AG04450 (cell line): ENCODE results near the gene AMFR. TPM values are rescaled to one million over a fixed set of nuclear protein-coding genes. Genes with fewer than 3 reads are reported as not detected.

Source experiments
- CTCF ChIA-PET: fragments of 300-600, 350-600 bp; formaldehyde crosslinking; extraction: SDS; loops from one replicate; lab custom pipeline; 2022; ENCODE audit warnings: antibody characterized with exemption, inconsistent platforms; lab: Charles Lee
- POLR2A ChIA-PET: fragments of 350-600 bp; formaldehyde crosslinking; extraction: SDS; loops from one replicate; lab custom pipeline; 2021; ENCODE audit warnings: antibody characterized with exemption, inconsistent platforms; lab: Yijun Ruan, JAX
- DNase-seq: peaks from one replicate; pipeline ENCODE4 v3.0.0-alpha.2; 2011; ENCODE audit warnings: low read depth, low spot score
- H3K27ac ChIP-seq: one replicate; pipeline ENCODE4 v1.5.1; 2012; ENCODE audit warnings: low read depth, low read length, control low read depth
- H3K27me3 ChIP-seq: one replicate; pipeline ENCODE4 v1.6.0; 2012; ENCODE audit warnings: low read length; ENCODE audit not compliant: control insufficient read depth, insufficient read depth
- H3K4me3 ChIP-seq: 2 replicates; pipeline ENCODE4 v1.5.1; 2011; ENCODE audit warnings: mild to moderate bottlenecking, low read depth, low read length, control low read depth
- H3K9me3 ChIP-seq: 2 replicates; pipeline ENCODE4 v1.5.1; 2012; ENCODE audit warnings: low read length; ENCODE audit not compliant: control insufficient read depth, insufficient read depth
- polyA plus RNA-seq: library from polyadenylated mRNA; depleted of rRNA; stranded (reverse); fragments of >200 nt; gene quantifications from 2 replicates; pipeline ENCODE4 v1.2.3, GENCODE V29; 2011
- TF ChIP-seq, protein P1 (sequence below): IDR thresholded peaks from 2 replicates; pipeline ENCODE4 v1.5.1; 2011; ENCODE audit warnings: low read depth, low read length, control low read depth, inconsistent platforms

The AMFR gene
- polyA plus RNA-seq, 1 experiment: 77.9 TPM

DNA sequence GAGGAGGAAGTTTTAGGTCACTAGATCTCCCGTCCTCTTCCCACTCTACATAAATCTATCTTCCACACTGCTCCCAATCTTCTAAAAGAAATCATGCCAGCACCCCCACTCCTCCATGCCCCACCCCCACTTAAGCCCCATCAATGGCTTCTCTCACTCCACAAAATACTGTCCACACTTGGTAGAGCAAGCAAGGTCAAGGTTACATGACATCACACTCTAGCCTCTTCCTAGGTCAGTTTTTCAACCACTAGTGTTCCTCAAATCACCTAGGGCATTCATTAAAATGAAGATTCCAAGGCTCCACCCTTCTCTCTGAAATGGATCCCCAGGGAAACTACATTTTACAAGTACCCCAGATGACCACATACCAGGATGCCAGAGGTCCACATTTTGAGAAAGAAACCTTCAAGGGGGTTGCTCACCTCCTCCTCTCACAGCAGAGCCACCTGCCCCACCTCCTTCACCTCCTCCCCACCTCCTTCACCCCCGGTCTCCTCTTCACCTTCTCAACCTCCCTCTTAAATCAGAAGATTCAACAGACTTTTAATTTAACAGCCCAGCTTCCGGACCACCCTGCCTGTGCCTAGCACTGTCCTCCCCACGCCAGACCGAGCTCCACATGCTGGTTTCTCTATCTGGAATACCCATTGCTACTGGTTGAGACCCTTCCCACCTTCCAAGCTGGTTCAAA, 3.2 kb downstream of the AMFR start:
- H3K4me3 ChIP-seq: no peak overlapping the region
- no peaks in the 10 kb centered on the region for H3K9me3 ChIP-seq
- H3K27ac ChIP-seq: no peak overlapping the region
- DNase-seq: no peak
- POLR2A ChIA-PET: no interaction called here
- no peaks in the 10 kb centered on the region for H3K27me3 ChIP-seq
- CTCF ChIA-PET: no interaction called here
- TF ChIP-seq, protein P1, sequence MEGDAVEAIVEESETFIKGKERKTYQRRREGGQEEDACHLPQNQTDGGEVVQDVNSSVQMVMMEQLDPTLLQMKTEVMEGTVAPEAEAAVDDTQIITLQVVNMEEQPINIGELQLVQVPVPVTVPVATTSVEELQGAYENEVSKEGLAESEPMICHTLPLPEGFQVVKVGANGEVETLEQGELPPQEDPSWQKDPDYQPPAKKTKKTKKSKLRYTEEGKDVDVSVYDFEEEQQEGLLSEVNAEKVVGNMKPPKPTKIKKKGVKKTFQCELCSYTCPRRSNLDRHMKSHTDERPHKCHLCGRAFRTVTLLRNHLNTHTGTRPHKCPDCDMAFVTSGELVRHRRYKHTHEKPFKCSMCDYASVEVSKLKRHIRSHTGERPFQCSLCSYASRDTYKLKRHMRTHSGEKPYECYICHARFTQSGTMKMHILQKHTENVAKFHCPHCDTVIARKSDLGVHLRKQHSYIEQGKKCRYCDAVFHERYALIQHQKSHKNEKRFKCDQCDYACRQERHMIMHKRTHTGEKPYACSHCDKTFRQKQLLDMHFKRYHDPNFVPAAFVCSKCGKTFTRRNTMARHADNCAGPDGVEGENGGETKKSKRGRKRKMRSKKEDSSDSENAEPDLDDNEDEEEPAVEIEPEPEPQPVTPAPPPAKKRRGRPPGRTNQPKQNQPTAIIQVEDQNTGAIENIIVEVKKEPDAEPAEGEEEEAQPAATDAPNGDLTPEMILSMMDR: no peak

DNA sequence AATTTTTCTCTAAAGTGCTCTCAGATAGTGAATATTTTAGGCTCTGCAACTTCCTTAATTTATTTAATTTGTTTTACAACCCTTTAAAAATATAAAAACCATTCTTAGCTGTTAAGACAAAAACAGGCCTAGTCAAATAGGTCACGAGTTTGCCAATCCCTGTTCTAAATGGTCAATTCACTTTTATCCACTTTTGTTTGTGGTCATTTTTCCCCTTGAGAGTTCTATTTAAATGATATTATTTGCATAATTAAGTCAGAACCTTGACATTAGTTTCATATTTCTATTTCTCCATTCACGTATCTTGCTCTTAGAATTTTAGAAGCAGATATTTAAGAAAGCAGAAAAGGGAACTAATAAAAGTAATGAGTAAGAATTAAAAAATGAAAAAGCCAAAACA, 4.0 kb downstream of the AMFR start:
- Histone ChIP-seq H3K27ac (no peak overlapping the region), H3K4me3 (no peak overlapping the region), H3K9me3 (no peaks in the 10 kb centered on the region), H3K27me3 (no peaks in the 10 kb centered on the region)
- no peak for DNase-seq
- TF ChIP-seq, protein P1: no peak
- POLR2A ChIA-PET: no interaction called here
- CTCF ChIA-PET: no interaction called here

DNA sequence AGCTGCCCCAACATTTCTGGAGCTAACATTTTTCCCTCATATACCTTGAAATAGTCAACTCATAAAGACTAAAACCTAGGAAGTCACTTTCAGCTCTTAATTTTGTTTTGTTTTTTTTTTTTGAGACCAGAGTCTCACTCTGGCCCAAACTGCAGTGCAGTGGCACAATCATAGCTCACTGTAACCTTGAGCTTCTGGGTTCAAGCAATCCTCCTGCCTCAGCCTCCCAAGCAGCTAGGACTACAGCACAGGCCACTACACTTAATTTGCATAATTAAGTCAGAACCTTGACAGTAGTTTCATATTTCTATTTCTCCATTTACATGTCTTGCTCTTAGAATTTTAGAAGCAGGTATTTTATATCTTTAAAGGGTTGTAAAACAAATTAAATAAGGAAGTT, 4.7 kb downstream of the AMFR start:
- TF ChIP-seq, protein P1: no peak
- H3K9me3 ChIP-seq: no peaks in the 10 kb centered on the region
- H3K27me3 ChIP-seq: no peaks in the 10 kb centered on the region
- no peak overlapping the region for H3K27ac ChIP-seq
- no peak overlapping the region for H3K4me3 ChIP-seq
- no peak for DNase-seq
- CTCF ChIA-PET: interaction anchor here (0.9 to 1.0 kb wide), 3 partner anchors 61 to 102 kb away, joined by 3 to 4 read pairs (median 3); no protein-coding TSS in a partner anchor
- POLR2A ChIA-PET: interaction anchor here (0.6 kb wide), 1 partner anchor 153 kb away, joined by 3 read pairs; no protein-coding TSS in a partner anchor

DNA sequence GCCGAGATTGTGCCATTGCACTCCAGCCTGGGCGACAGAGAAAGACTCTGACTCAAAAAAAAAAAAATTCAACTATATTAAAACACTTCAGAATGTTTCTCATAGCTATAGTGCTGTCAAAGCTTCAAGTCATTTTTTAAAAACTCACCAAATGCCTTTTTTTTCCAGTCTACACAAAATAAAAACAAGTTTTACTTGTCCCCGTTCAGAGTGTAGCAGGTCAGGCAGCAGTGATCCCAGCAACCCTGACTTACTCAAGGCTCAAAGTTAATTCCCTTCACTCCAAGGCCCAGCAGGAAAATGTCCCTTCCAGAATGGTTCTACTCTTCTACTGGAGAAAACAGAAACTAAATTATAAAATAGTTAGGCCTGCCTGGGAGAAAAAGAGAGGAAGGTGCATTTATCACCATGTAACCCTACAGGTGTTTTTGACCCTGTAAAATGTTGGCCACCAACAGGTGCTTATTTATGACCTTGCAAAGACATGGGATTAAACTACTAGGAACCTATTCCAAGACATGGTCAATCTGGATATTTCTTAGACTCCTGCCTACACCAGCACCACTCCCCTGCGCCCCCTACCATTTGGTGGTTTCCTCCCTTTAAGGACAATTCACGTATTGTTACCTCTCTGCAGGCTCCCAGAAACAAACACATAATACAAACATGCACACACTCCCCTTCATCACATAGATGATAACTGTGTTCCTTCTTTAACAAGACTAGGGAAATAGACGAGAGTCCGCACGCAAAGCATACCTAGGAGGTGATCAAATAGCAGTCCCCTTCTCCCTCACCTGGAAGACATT, 5.4 kb downstream of the AMFR start:
- TF ChIP-seq, protein P1: no peak
- CTCF ChIA-PET: interaction anchor here (0.9 to 1.0 kb wide), 4 partner anchors 61 to 282 kb away, joined by 3 to 4 read pairs (median 3); no protein-coding TSS in a partner anchor

More for the DNA sequence above, 5.4 kb downstream of the AMFR start:
- DNase-seq: no peak
- POLR2A ChIA-PET: interaction anchor here (0.6 to 0.7 kb wide), 2 partner anchors 8 to 154 kb away, joined by 3 read pairs; no protein-coding TSS in a partner anchor
- Histone ChIP-seq H3K4me3 (no peak overlapping the region), H3K27me3 (no peaks in the 10 kb centered on the region), H3K9me3 (no peaks in the 10 kb centered on the region), H3K27ac (no peak overlapping the region)
